SK-N-SH (cell line): ENCODE results near the gene GIPC2. TPM values are rescaled to one million over a fixed set of nuclear protein-coding genes. Genes with fewer than 3 reads are reported as not detected.
A peak's percentile ranks its signal among the peaks of the same experiment; 100 is the strongest.

Experiments used
- CTCF ChIA-PET: fragments of 300-600, 350-600 bp; formaldehyde crosslinking; extraction: SDS; loops from one replicate; lab custom pipeline; 2021; lab: Yijun Ruan, JAX
- POLR2A ChIA-PET: fragments of 350-600 bp; sonication (Branson Sonifier 250); formaldehyde crosslinking; extraction: SDS; loops from one replicate; lab custom pipeline; 2020; ENCODE audit warnings: antibody characterized with exemption, inconsistent platforms; lab: Yijun Ruan, JAX
- DNase-seq: peaks from one replicate; pipeline ENCODE4 v3.0.0; 2012
- H2AFZ ChIP-seq: fragments of 200-600 bp; sonication (generic); 2 replicates; pipeline ENCODE4 v1.8.1; 2016; ENCODE audit warnings: antibody characterized with exemption, mild to moderate bottlenecking, low read depth
- H3F3A ChIP-seq: fragments of 200-600 bp; sonication (generic); replicated peaks from 2 replicates; pipeline ENCODE3; 2016; ENCODE audit warnings: antibody characterized with exemption, mild to moderate bottlenecking; ENCODE audit not compliant: insufficient read depth
- H3K27ac ChIP-seq, 2 experiments: fragments of 200-500 bp in 1 of 2; fragments of 200-600 bp in 1 of 2; sonication (Bioruptor generic) in 1 of 2; sonication (generic), shearing (Covaris generic) in 1 of 2; 2 replicates each; pipeline versions ENCODE4 v1.5.1 to v1.6.1; 2014 to 2016; ENCODE audit warnings: low read depth in 2 of 2, inconsistent platforms in 1 of 2, low read length in 1 of 2, mild to moderate bottlenecking in 1 of 2, mixed read lengths in 1 of 2
- H3K27me3 ChIP-seq: fragments of 200-600 bp; sonication (generic), shearing (Covaris generic); 2 replicates; pipeline ENCODE4 v1.6.1; 2016; ENCODE audit warnings: mixed run types; ENCODE audit not compliant: insufficient read depth
- H3K36me3 ChIP-seq, 2 experiments: fragments of 200-500 bp in 1 of 2; fragments of 200-600 bp in 1 of 2; sonication (Bioruptor generic) in 1 of 2; sonication (generic) in 1 of 2; replicated peaks in 1 of 2; 2 replicates each; pipeline versions ENCODE3 to v1.5.1; 2014 to 2016; ENCODE audit warnings: low read length in 1 of 2, mild to moderate bottlenecking in 1 of 2; ENCODE audit not compliant: insufficient read depth in 2 of 2, control insufficient read depth in 1 of 2
- H3K4me1 ChIP-seq, 2 experiments: fragments of 200-500 bp in 1 of 2; fragments of 200-600 bp in 1 of 2; sonication (Bioruptor generic) in 1 of 2; sonication (generic), shearing (Covaris generic) in 1 of 2; 2 replicates each; pipeline versions ENCODE4 v1.5.1 to v1.6.1; 2014 to 2016; ENCODE audit warnings: low read depth in 1 of 2, low read length in 1 of 2, mixed run types in 1 of 2; ENCODE audit not compliant: insufficient read depth in 2 of 2, control insufficient read depth in 1 of 2
- H3K4me2 ChIP-seq: fragments of 200-600 bp; sonication (generic), shearing (Covaris generic); 2 replicates; pipeline ENCODE4 v1.6.1; 2017; ENCODE audit warnings: mixed run types
- H3K4me3 ChIP-seq, 2 experiments: fragments of 200-500 bp in 1 of 2; fragments of 200-600 bp in 1 of 2; sonication (Bioruptor generic) in 1 of 2; sonication (generic), shearing (Covaris generic) in 1 of 2; 2 replicates each; pipeline versions ENCODE4 v1.5.1 to v1.8.1; 2014 to 2016; ENCODE audit warnings: low read depth in 2 of 2, inconsistent platforms in 1 of 2, low read length in 1 of 2, mild to moderate bottlenecking in 1 of 2, mixed read lengths in 1 of 2, moderate library complexity in 1 of 2
- H3K79me2 ChIP-seq: fragments of 200-600 bp; sonication (generic); 2 replicates; pipeline ENCODE4 v1.8.1; 2017; ENCODE audit warnings: mild to moderate bottlenecking; ENCODE audit not compliant: insufficient read depth
- H3K9ac ChIP-seq: fragments of 200-600 bp; sonication (generic); 2 replicates; pipeline ENCODE4 v1.6.1; 2017; ENCODE audit warnings: mixed run types
- H3K9me2 ChIP-seq: fragments of 200-600 bp; sonication (generic); 2 replicates; pipeline ENCODE4 v1.6.1; 2017; ENCODE audit warnings: mixed run types
- H3K9me3 ChIP-seq: fragments of 200-600 bp; sonication (generic); 2 replicates; pipeline ENCODE4 v1.6.1; 2017; ENCODE audit warnings: mixed run types, mild to moderate bottlenecking, moderate library complexity
- H4K20me1 ChIP-seq: fragments of 200-600 bp; sonication (generic); 2 replicates; pipeline ENCODE4 v1.6.1; 2017; ENCODE audit warnings: mild to moderate bottlenecking, mixed run types; ENCODE audit not compliant: insufficient read depth
- CHD2 ChIP-seq: fragments of 150-350 bp; IDR thresholded peaks from 2 replicates; pipeline ENCODE4 v1.6.1; 2018; ENCODE audit warnings: low read length; ENCODE audit not compliant: partially characterized antibody
- CTCF ChIP-seq: fragments of 200-600 bp; sonication (generic); IDR thresholded peaks from 2 replicates; pipeline ENCODE4 v1.6.1; 2017; ENCODE audit warnings: antibody characterized with exemption, mild to moderate bottlenecking, moderate library complexity
- EP300 ChIP-seq, 2 experiments: IDR thresholded peaks; 2 replicates each; pipeline versions ENCODE4 v1.4.0 to v1.6.1; 2012; ENCODE audit warnings: borderline replicate concordance in 1 of 2, low read depth in 1 of 2, low read length in 1 of 2
- EZH2phosphoT487 ChIP-seq: fragments of 200-600 bp; sonication (generic); IDR thresholded peaks from 2 replicates; pipeline ENCODE4 v1.6.1; 2017; ENCODE audit warnings: low read depth, mixed run types, mild to moderate bottlenecking, antibody characterized with exemption, moderate library complexity, borderline replicate concordance
- FOXM1 ChIP-seq: IDR thresholded peaks from 2 replicates; pipeline ENCODE4 v1.4.0; 2012; ENCODE audit warnings: low read depth, mild to moderate bottlenecking
- GABPA ChIP-seq: IDR thresholded peaks from 2 replicates; pipeline ENCODE4 v1.4.0; 2012; ENCODE audit warnings: low read depth, mild to moderate bottlenecking
- IRF3 ChIP-seq: fragments of 150-350 bp; IDR thresholded peaks from 2 replicates; pipeline ENCODE4 v1.6.1; 2016; ENCODE audit warnings: mild to moderate bottlenecking, low read depth, low read length
- MAX ChIP-seq: IDR thresholded peaks from 2 replicates; pipeline ENCODE4 v1.4.0; 2012; ENCODE audit warnings: low read depth
- MXI1 ChIP-seq: IDR thresholded peaks from 2 replicates; pipeline ENCODE4 v1.6.1; 2012; ENCODE audit warnings: mild to moderate bottlenecking, low read depth, low read length, improper control_type of control experiment
- NFIC ChIP-seq: IDR thresholded peaks from 2 replicates; pipeline ENCODE4 v1.4.0; 2012; ENCODE audit warnings: borderline replicate concordance
- PBX3 ChIP-seq: IDR thresholded peaks from 2 replicates; pipeline ENCODE4; 2012
- POLR2AphosphoS5 ChIP-seq: IDR thresholded peaks from 2 replicates; pipeline ENCODE4 v1.6.1; 2012; ENCODE audit warnings: low read depth, low read length
- RFX5 ChIP-seq: IDR thresholded peaks from 2 replicates; pipeline ENCODE4 v1.6.1; 2012; ENCODE audit warnings: mild to moderate bottlenecking, improper control_type of control experiment, low read length
- SIN3A ChIP-seq: IDR thresholded peaks from 2 replicates; pipeline ENCODE4 v1.6.1; 2012; ENCODE audit warnings: low read depth, mild to moderate bottlenecking, low read length, moderate library complexity, borderline replicate concordance
- SMC3 ChIP-seq: IDR thresholded peaks from 2 replicates; pipeline ENCODE4 v1.6.1; 2012; ENCODE audit warnings: low read depth, low read length, improper control_type of control experiment
- TAF1 ChIP-seq: IDR thresholded peaks from 2 replicates; pipeline ENCODE4 v1.6.1; 2012; ENCODE audit warnings: low read depth, mild to moderate bottlenecking, low read length, moderate library complexity, borderline replicate concordance
- TCF12 ChIP-seq: IDR thresholded peaks from 2 replicates; pipeline ENCODE4 v1.4.0; 2012
- USF1 ChIP-seq: IDR thresholded peaks from 2 replicates; pipeline ENCODE4 v1.4.0; 2012; ENCODE audit warnings: low read depth, borderline replicate concordance
- USF2 ChIP-seq: fragments of 150-350 bp; IDR thresholded peaks from 2 replicates; pipeline ENCODE4 v1.6.1; 2017; ENCODE audit warnings: antibody characterized with exemption, low read length, low read depth, borderline replicate concordance
- YY1 ChIP-seq: IDR thresholded peaks from 2 replicates; pipeline ENCODE4 v1.4.0; 2012; ENCODE audit warnings: low read depth, mild to moderate bottlenecking
- ZBTB33 ChIP-seq: IDR thresholded peaks from 2 replicates; pipeline ENCODE4 v1.4.0; 2012; ENCODE audit warnings: low read depth, borderline replicate concordance
- WGBS: methylation state at CpG from one replicate; pipeline ENCODE4 v1.1.6; 2017; ENCODE audit warnings: low lambda C conversion rate; 5-methylcytosine and 5-hydroxymethylcytosine counted together
- polyA plus RNA-seq, 3 experiments: library from polyadenylated mRNA; depleted of rRNA; stranded (reverse); fragments of >200 nt; gene quantifications; 2 replicates each; pipeline ENCODE4 v1.2.3, GENCODE V29; 2012

GIPC2 gene
- polyA plus RNA-seq, 1 of the 3 experiments (the other 2 are of a cell fraction): 0.02 TPM

- TF ChIP-seq TAF1 (peak; percentile 22; the same call in 1 of the 2 replicates), SIN3A (peak; percentile 47; the same call in 1 of the 2 replicates), IRF3 (no peak), FOXM1 (no peak; the same call in 1 of the 2 replicates), PBX3 (peak; percentile 77), TCF12 (peak; percentile 87), NFIC (peak; percentile 97), MXI1 (no peak)
These were observed 55.7 kb downstream of the GIPC2 start (continued) for GRCh38 chr1:78101514-78101913.

GRCh38 chr1:78102082-78102481 is 56.3 kb downstream of the GIPC2 start:
- Histone ChIP-seq H3K9ac (peak overlapping the region; percentile 68; the same call in 1 of the 2 replicates), H3K9me2 (no peaks in the 10 kb centered on the region), H4K20me1 (no peaks in the 10 kb centered on the region), H3K36me3 (no peaks in the 10 kb centered on the region), H3F3A (peaks cover 29% of the 10 kb centered on the region), H3K27ac (peak overlapping the region; percentile 71 to 97; a peak in 3 of 4 replicates), H3K4me2 (peak overlapping the region; percentile 46; the same call in 1 of the 2 replicates), H3K9me3 (no peaks in the 10 kb centered on the region), H3K4me3 (no peak overlapping the region), H2AFZ (peak overlapping the region; percentile 32; the same call in 1 of the 2 replicates), H3K79me2 (no peaks in the 10 kb centered on the region), H3K27me3 (no peaks in the 10 kb centered on the region), H3K4me1 (peaks cover 0 to 19% of the 10 kb centered on the region in 2 experiments; a peak in 1 of 4 replicates)
- ChIA-PET CTCF (interaction anchor here (0.7 to 2.8 kb wide), 2 partner anchors 12 to 14 kb away, joined by 5 to 8 read pairs; no protein-coding TSS in a partner anchor), POLR2A (no interaction called here)
- WGBS: 11% methylated on average over 3 of the region's 3 CpGs
- no peak for DNase-seq
- peak in 1 of 2 experiments; percentile 61; a peak in 1 of 4 replicates for TF ChIP-seq EP300 (IDR thresholded peaks at IDR 0.05; ENCODE audit: borderline replicate concordance in 1 of 2, low read depth in 1 of 2, low read length in 1 of 2)
- TF ChIP-seq USF2: no peak
- no peak for TF ChIP-seq ZBTB33
- no peak for TF ChIP-seq USF1
- no peak for TF ChIP-seq MAX
- peak; percentile 56 for TF ChIP-seq PBX3
- TF ChIP-seq CTCF: no peak
- no peak for TF ChIP-seq SMC3
- TF ChIP-seq TAF1: no peak
- TF ChIP-seq CHD2: no peak
- TF ChIP-seq RFX5: no peak
- no peak for TF ChIP-seq POLR2AphosphoS5
- TF ChIP-seq NFIC: peak; percentile 66; the same call in 1 of the 2 replicates
- TF ChIP-seq GABPA: no peak
- no peak for TF ChIP-seq YY1
- no peak for TF ChIP-seq EZH2phosphoT487
